HAP-1 (cell line): ENCODE data around the gene NDNF.

ENCODE experiments used
- DNase-seq, 2 experiments: peaks; one replicate each; pipeline ENCODE4 v3.0.0-alpha.2; 2016 to 2020; ENCODE audit warnings: low spot score in 2 of 2
- H3K27me3 ChIP-seq: fragments of 250-450 bp; sonication (Bioruptor Pico); 2 replicates; pipeline ENCODE4 v1.5.1; 2020; ENCODE audit warnings: low read depth, mild to moderate bottlenecking, moderate library complexity
- H3K36me3 ChIP-seq: fragments of 250-450 bp; sonication (Bioruptor Pico); replicated peaks from 2 replicates; pipeline ENCODE4 v1.5.1; 2020; ENCODE audit warnings: mild to moderate bottlenecking
- H3K4me1 ChIP-seq: fragments of 250-450 bp; sonication (Bioruptor Pico); 2 replicates; pipeline ENCODE4 v1.5.1; 2020; ENCODE audit warnings: mild to moderate bottlenecking
- H3K4me3 ChIP-seq: fragments of 250-450 bp; sonication (Bioruptor Pico); 2 replicates; pipeline ENCODE4 v1.5.1; 2020; ENCODE audit warnings: mild to moderate bottlenecking, moderate library complexity
- H3K9me3 ChIP-seq: fragments of 250-450 bp; sonication (Bioruptor Pico); 2 replicates; pipeline ENCODE4 v1.5.1; 2020; ENCODE audit warnings: mild to moderate bottlenecking, moderate library complexity
- in situ Hi-C: fragments of 300-500 bp; cut with MboI; formaldehyde crosslinking; loops from 3 replicates; pipeline ENCODE4 v1.14.3; 2020; ENCODE audit warnings: low sequenced_read_pairs, inconsistent platforms, mixed read lengths

The NDNF gene

DNA sequence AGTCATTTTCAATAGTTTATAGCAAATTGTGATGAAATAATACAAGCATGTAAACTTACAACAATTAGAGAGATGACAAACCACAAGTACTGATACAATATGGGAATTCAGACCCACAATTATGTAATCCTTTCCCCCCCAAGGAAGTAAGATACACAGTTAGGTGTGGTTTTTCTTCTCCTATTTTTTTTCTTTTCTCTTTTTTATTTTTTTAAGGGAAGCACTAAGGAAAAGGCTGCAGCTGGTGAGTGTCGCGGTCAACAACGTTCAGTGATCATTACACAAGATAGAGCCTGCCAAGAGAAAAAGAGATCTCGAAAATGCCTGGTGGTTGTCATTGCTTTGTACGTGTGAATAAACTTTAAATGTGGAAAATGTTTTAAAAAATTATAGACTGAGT, 9.8 kb downstream of the NDNF start:
- no peak for DNase-seq
- in situ Hi-C loops, result no loop called here
- H3K9me3 ChIP-seq, result no peaks in the 10 kb centered on the region
- H3K4me1 ChIP-seq, result no peaks in the 10 kb centered on the region
- no peak overlapping the region for H3K4me3 ChIP-seq
- no peaks in the 10 kb centered on the region for H3K36me3 ChIP-seq
- peaks cover 13% of the 10 kb centered on the region for H3K27me3 ChIP-seq

DNA sequence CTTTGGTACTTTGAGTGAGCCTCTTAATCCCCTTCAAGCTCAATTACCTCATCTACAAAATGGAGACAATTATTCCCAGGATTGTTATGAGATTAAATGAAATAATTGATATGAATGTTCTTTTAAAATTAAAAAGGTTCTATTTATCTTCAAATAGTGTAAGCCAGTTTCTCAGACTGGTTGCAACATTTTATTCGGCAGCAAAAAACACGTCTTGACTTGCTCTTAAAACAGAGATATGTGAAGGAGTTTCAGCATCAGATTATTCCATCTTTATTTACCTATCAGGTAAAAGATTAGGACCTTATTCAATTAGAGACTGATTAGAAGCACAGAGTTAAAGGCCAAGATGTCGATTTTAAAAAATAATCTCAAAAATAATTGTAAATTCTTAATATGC, 10.5 kb downstream of the NDNF start:
- no peak for DNase-seq
- in situ Hi-C loops, result no loop called here
- no peaks in the 10 kb centered on the region for H3K9me3 ChIP-seq
- H3K4me3 ChIP-seq, result no peak overlapping the region
- peaks cover 12% of the 10 kb centered on the region for H3K27me3 ChIP-seq
- no peaks in the 10 kb centered on the region for H3K4me1 ChIP-seq
- no peaks in the 10 kb centered on the region for H3K36me3 ChIP-seq

DNA sequence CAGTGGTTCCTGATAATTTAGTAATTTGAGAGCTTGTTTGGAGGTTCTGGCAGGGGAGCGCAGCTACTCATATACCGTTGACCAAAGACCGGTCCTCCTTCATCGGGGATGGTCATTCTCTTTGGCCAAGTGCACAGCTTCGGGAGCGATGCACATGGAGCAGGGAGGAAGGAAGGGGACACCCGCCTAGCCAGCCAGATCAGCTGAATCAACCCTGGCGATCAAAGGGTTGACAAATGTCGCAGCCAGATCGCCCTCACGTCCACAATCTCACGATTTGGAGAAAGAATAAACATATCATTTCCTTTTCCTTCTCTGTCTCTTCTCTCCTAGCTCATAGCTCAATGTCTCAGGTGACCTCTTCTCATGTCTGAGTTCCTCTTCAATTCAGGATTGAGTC, 11.1 kb downstream of the NDNF start:
- Histone ChIP-seq H3K4me1 (no peaks in the 10 kb centered on the region), H3K9me3 (no peaks in the 10 kb centered on the region), H3K4me3 (no peak overlapping the region), H3K27me3 (peaks cover 6% of the 10 kb centered on the region), H3K36me3 (no peaks in the 10 kb centered on the region)
- no peak for DNase-seq
- in situ Hi-C loops, result no loop called here

DNA sequence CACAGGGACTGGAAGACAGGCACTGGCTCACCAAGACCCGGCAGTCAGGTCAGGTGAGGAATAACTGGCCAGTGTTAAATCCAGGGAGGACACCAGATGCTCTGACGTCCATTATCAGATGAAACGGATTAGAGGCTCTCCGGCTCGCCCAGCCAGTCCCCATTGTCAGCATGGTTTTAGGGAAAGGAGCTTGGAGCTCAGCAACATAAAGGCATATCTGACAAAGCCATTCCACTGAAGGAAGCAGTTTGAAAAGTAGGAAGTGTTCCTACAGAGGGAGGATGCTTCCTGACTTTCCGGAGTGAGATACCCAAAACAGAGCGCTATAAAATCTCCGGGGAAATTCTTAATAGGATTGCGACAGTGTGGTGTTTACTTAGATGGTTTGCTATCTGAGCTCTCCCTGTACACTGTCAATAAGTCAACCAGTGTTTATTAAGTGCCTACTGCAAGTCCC, 14.8 kb downstream of the NDNF start:
- H3K4me1 ChIP-seq, result no peaks in the 10 kb centered on the region
- no peaks in the 10 kb centered on the region for H3K36me3 ChIP-seq
- in situ Hi-C loops, result no loop called here
- H3K27me3 ChIP-seq, result no peaks in the 10 kb centered on the region
- H3K9me3 ChIP-seq, result no peaks in the 10 kb centered on the region
- DNase-seq, result no peak
- no peak overlapping the region for H3K4me3 ChIP-seq

DNA sequence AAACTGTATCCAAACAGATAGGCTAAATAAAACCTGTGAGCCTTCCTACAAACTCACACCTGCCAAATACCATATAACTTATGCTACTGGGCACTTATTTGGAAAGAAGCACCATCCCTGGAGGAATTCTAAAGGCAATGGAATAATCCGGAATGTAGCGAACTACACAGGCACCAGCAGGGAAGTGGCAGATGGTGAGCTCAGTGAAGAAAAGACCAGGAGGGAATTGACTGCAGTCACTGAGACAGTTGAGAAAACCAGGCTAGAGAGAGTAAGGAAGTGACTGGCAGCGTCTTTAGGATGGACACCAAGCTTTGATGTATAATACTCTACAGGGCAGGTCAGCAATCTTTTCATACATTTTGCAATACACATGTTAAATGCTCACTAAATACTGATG, 16.3 kb downstream of the NDNF start:
- Histone ChIP-seq H3K4me1 (no peaks in the 10 kb centered on the region), H3K9me3 (no peaks in the 10 kb centered on the region), H3K27me3 (no peaks in the 10 kb centered on the region), H3K36me3 (no peaks in the 10 kb centered on the region), H3K4me3 (no peak overlapping the region)
- in situ Hi-C loops, result no loop called here
- no peak for DNase-seq

DNA sequence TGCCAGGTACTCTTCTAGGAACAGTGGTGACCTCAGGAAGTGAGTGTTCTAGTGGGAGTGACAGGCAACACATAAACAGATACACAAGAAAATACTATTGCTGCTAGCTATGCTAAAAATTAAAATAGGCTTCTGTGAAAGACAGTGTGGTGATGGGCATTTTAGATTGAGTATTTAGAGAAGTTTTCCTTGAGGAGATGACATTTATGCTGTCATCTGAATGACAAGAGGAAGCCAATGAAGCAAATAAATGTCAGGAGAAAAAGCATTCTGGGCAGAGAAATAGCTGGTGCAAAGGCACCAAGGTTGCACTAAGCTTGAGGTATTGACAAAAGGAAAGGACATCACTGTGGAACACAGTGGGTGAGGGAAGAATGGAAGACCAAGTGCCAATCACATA, 18.0 kb downstream of the NDNF start:
- Histone ChIP-seq H3K36me3 (no peaks in the 10 kb centered on the region), H3K4me3 (no peak overlapping the region), H3K9me3 (no peaks in the 10 kb centered on the region), H3K4me1 (no peaks in the 10 kb centered on the region), H3K27me3 (no peaks in the 10 kb centered on the region)
- no peak for DNase-seq
- in situ Hi-C loops, result no loop called here

DNA sequence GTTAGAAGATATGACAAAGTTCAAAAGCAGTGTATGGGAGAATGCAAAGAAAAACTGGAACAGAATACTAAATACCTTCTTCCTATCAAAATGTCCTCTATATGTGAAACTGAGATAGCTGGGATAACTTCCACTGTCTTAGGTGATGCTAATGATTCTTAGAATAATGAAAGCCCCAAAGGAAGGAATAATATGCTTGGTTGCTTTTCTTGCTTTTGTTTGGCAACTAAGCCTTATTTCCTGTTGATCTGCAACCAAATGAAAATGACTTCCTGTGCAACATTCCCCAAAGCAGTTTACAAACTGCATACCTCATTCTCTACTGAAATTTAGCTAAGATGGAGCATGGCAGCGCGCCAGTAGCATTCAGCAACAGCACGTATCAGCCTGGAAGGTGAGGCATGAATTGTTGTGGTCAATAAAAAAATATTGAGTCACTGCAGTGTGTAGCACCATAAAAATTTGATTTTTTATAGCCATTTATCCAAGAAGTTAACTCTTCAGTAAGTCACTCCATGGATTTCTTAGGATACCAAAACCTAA, 18.7 kb downstream of the NDNF start:
- Histone ChIP-seq H3K4me1 (no peaks in the 10 kb centered on the region), H3K9me3 (no peaks in the 10 kb centered on the region), H3K4me3 (no peak overlapping the region), H3K36me3 (no peaks in the 10 kb centered on the region), H3K27me3 (no peaks in the 10 kb centered on the region)
- in situ Hi-C loops, result no loop called here
- DNase-seq, result no peak

DNA sequence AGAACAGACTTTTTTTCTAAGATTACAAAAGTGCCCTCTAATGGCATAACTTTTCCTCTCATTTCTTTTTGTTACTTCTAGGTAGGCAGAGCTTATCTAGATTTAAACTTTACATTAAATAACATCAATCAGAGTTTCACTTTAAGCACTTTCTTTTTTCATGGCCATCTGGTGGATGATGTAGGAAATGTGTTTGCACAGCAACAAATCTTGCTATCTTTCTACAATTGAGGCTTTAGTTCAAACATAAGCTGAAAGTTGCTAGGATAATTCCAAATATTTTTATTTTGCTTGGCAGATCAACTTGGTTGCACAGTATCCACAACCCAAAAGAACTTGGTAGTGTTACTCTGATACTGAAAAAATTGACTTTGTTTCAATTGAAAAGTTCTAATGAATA, 22.0 kb downstream of the NDNF start:
- DNase-seq, result no peak
- H3K4me3 ChIP-seq, result no peak overlapping the region
- in situ Hi-C loops, result no loop called here

DNA sequence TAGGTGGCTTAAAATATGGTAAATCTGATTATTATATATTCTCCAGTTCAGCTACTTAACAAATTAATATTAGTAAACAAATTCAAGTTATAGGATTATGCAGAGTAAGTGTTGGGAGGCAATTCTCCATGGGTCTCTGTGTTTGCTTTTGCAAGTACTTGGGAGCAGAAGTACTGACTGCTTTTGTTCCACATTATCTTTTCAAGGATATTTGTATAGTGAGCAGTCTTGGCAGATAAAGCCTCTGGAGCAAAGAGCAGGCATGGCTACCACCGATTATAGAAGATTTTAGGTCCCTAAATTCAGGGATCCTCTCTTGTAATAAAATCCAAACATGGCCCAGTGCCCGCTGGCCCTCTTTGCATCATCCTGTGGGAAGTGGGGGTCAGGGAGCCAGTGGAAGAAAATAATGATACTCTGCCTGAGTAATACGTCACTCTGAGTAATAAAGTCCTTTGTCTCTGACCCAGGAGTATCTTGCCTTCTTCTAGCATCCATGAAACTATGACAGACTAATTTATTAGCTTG, 23.2 kb downstream of the NDNF start:
- DNase-seq, result no peak
- no peaks in the 10 kb centered on the region for H3K36me3 ChIP-seq
- in situ Hi-C loops, result no loop called here

More for the DNA sequence above, 22.0 kb downstream of the NDNF start:
- H3K9me3 ChIP-seq, result no peaks in the 10 kb centered on the region
- H3K4me1 ChIP-seq, result no peaks in the 10 kb centered on the region
- 0 out of 2 replicates have a peak, but pooled peaks cover 3% of the 10 kb centered on the region for H3K27me3 ChIP-seq
- no peaks in the 10 kb centered on the region for H3K36me3 ChIP-seq

DNA sequence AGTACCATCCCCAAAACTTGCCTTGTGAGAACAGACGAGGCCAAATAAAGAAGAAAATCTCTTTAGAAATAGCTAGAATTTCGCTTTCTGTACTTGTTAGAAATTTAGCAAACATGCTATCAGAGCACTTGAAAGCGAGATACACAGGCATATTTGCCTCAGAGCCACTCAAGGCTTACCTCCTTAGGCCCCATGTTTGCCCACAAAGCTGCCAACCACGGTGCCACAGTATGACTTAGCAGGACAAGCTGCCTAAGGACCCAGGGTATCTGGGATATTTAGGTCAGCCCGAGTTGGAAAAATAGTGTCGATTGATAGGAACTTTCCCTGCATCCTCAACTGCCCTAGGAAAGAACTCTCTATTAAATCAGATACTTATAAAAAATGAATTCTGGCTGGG, 24.2 kb downstream of the NDNF start:
- Histone ChIP-seq H3K9me3 (no peaks in the 10 kb centered on the region), H3K36me3 (no peaks in the 10 kb centered on the region), H3K4me1 (no peaks in the 10 kb centered on the region), H3K27me3 (0 out of 2 replicates have a peak, but pooled peaks cover 3% of the 10 kb centered on the region), H3K4me3 (no peak overlapping the region)
- DNase-seq, result no peak
- in situ Hi-C loops, result no loop called here

More for the DNA sequence above, 23.2 kb downstream of the NDNF start:
- Histone ChIP-seq H3K27me3 (0 out of 2 replicates have a peak, but pooled peaks cover 3% of the 10 kb centered on the region), H3K9me3 (no peaks in the 10 kb centered on the region), H3K4me3 (no peak overlapping the region), H3K4me1 (no peaks in the 10 kb centered on the region)

DNA sequence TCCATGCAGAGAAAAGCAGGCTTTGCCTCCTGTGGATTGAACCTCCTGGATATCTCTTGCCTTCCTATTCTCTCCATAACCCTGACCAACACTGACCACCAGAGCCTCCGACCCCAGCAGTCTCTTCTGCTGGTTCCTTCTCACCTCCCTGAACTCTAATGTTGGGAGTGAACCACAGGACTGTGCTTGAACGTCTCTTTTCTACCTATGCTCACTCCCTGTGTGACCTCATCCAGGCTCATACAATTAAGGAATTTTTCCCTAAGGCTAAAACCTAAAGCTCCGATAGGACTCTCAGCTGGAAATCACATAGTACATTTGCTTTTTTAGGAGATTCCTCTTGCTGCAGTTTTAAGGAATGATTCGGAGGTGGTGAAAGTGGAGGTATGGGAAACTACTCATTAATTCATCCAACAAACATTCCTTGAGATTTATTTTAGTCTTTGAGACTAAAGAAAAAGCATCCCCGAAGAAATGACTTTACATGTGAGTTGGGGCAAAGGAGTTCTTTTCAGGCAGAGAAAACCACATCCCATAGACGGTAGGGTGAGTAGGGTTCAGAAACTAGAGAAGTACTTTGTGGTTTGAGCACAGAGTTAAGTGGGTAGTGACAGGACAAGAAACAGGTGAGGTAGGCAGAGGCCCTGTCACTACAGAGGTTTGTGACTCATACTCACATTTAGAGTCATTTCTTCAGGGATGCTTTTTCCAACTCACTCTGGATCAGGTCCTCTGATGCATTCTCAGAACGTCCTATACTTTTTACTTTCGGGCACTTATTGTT, 30.8 kb downstream of the NDNF start:
- H3K27me3 ChIP-seq, result no peaks in the 10 kb centered on the region
- H3K9me3 ChIP-seq, result no peaks in the 10 kb centered on the region
- no peak for DNase-seq
- H3K36me3 ChIP-seq, result no peaks in the 10 kb centered on the region
- in situ Hi-C loops, result no loop called here
- H3K4me3 ChIP-seq, result no peak overlapping the region
- H3K4me1 ChIP-seq, result no peaks in the 10 kb centered on the region

DNA sequence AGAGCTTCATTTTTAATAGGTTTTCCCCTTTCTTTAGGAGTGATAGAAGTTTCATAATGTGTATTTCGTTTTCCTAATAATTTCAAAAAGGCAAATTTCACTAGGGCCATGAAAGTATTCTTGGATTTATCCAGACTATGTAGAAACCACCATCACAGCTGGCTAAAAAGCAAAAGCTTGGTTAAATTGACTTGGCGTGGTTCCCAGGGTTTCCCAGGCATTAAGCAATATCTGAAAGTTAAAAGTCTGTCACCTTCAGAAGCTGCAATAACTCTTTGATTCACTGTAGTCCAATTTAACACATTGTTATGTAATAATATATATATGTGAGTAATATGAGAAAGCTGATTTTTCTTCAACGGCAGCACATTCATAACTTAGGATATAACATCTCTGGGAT, 38.3 kb downstream of the NDNF start:
- DNase-seq, result no peak
- no peaks in the 10 kb centered on the region for H3K36me3 ChIP-seq
- no peaks in the 10 kb centered on the region for H3K9me3 ChIP-seq
- H3K4me1 ChIP-seq, result no peaks in the 10 kb centered on the region
- H3K27me3 ChIP-seq, result no peaks in the 10 kb centered on the region
- in situ Hi-C loops, result no loop called here
- no peak overlapping the region for H3K4me3 ChIP-seq

DNA sequence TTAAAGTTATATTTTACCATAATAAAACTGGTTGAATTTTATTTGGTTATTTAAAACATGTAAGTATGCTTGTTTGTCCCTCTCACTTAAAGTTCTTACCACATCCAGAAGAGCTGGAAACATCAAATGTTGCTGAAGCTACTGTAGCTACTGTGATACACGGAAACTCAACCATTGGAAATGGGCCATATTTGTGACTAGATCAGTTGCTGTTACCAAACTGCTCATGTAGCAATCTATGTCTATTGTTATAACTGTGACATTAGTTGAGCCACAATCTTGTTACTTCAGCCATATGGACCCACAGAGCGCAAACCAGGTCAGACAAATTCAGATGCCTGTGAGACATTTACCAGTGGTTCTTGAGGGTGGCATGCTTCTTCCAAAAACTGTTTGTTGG, 41.6 kb downstream of the NDNF start:
- in situ Hi-C loops, result no loop called here
- no peaks in the 10 kb centered on the region for H3K9me3 ChIP-seq
- DNase-seq, result no peak
- no peak overlapping the region for H3K4me3 ChIP-seq
- H3K27me3 ChIP-seq, result no peaks in the 10 kb centered on the region
- H3K36me3 ChIP-seq, result no peaks in the 10 kb centered on the region
- no peaks in the 10 kb centered on the region for H3K4me1 ChIP-seq

DNA sequence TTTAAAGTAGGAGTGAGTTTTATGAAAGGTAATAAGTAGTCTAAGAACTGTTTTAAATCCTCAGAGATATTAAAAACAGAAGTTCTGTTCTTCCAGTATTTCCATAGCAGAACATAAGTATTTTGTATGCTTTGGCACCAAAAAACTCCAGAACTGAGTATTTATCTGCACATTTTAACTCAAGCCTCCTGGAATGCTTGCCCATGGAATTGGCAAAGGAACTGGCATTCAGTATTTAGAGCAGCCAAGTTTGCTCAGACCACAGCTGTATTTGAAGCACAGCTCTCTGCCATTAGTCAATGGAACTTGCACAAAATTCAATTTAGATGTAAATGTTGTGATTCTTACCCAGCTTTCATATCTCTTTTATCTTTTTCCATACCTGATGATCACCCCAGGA, 42.2 kb downstream of the NDNF start:
- no peak for DNase-seq
- no peaks in the 10 kb centered on the region for H3K4me1 ChIP-seq
- no peaks in the 10 kb centered on the region for H3K36me3 ChIP-seq
- no peaks in the 10 kb centered on the region for H3K27me3 ChIP-seq
- no peak overlapping the region for H3K4me3 ChIP-seq
- no peaks in the 10 kb centered on the region for H3K9me3 ChIP-seq
- in situ Hi-C loops, result no loop called here
